Testis (tissue), 2 donors: ENCODE measurements around the gene CNTN5.
"Not testable (repeated sequence)": the region's sequence is repeated elsewhere in the genome, so short reads cannot be mapped to it uniquely, and the experiment has no call there.

ENCODE experiments used
- CTCF ChIP-seq, 3 experiments: fragments of 450-650 bp in 2 of 3; fragments of 200-600 bp in 1 of 3; sonication (generic) in 1 of 3; IDR thresholded peaks; one replicate each; pipeline ENCODE4 v1.5.1; 2016 to 2019; ENCODE audit warnings: antibody characterized with exemption in 3 of 3, mild to moderate bottlenecking in 2 of 3, moderate library complexity in 1 of 3
- POLR2A ChIP-seq: fragments of 450-650 bp; IDR thresholded peaks from one replicate; pipeline ENCODE4 v1.6.1; 2017; ENCODE audit warnings: antibody characterized with exemption, mild to moderate bottlenecking, moderate library complexity

- not testable (repeated sequence) for TF ChIP-seq POLR2A; CTCF (IDR thresholded peaks at IDR 0.05)
These were observed 1236.6 kb downstream of the CNTN5 start for GRCh38 chr11:100257238-100257803.
